Muscle of leg (tissue), 11 donors: ENCODE data around the gene NUP205. TPM values are rescaled to one million over a fixed set of nuclear protein-coding genes. Genes with fewer than 3 reads are reported as not detected.
"Not testable (repeated sequence)": the region's sequence is repeated elsewhere in the genome, so short reads cannot be mapped to it uniquely, and the experiment has no call there.

Source experiments
- DNase-seq: peaks from one replicate; pipeline ENCODE4 v3.0.0; 2013
- H3K27ac ChIP-seq: one replicate; pipeline ENCODE4 v1.5.1; 2013; ENCODE audit warnings: mild to moderate bottlenecking, low read length, control low read depth
- H3K27me3 ChIP-seq: one replicate; pipeline ENCODE4 v1.6.1; 2013; ENCODE audit warnings: low read length; ENCODE audit not compliant: control insufficient read depth, insufficient read depth
- H3K36me3 ChIP-seq: one replicate; pipeline ENCODE4 v1.6.1; 2013; ENCODE audit warnings: low read length; ENCODE audit not compliant: control insufficient read depth, insufficient read depth
- H3K4me1 ChIP-seq: one replicate; pipeline ENCODE4 v1.6.1; 2013; ENCODE audit warnings: low read length; ENCODE audit not compliant: control insufficient read depth, insufficient read depth
- H3K4me3 ChIP-seq: one replicate; pipeline ENCODE4 v1.5.1; 2013; ENCODE audit warnings: low read length, control low read depth
- H3K9me3 ChIP-seq: replicated peaks from 2 replicates; pipeline ENCODE4 v1.6.1; 2013; ENCODE audit warnings: low read depth, low read length; ENCODE audit not compliant: control insufficient read depth
- WGBS: methylation state at CpG from one replicate; pipeline ENCODE4 v1.1.5; 2013; ENCODE audit warnings: missing lambda C conversion rate; ENCODE audit not compliant: insufficient coverage; 5-methylcytosine and 5-hydroxymethylcytosine counted together
- polyA plus RNA-seq, 8 donors: library from polyadenylated mRNA; unstranded; fragments of 120-200 nt; gene quantifications; one replicate each; pipeline versions ENCODE4 v1.2.1 to v1.2.3, GENCODE V29; 2013; ENCODE audit warnings: inconsistent platforms in 1 of 8, low replicate concordance in 1 of 8; ENCODE audit not compliant: insufficient read length in 8 of 8, insufficient read depth in 1 of 8
- total RNA-seq: library from RNA; stranded (reverse); fragments of 120-200 nt; gene quantifications from one replicate; pipeline ENCODE4 v1.2.4, GENCODE V29; 2013

The NUP205 gene
- total and polyA plus RNA-seq, 9 donors, result 29.6 to 40.5 (median 33.7) TPM

DNA sequence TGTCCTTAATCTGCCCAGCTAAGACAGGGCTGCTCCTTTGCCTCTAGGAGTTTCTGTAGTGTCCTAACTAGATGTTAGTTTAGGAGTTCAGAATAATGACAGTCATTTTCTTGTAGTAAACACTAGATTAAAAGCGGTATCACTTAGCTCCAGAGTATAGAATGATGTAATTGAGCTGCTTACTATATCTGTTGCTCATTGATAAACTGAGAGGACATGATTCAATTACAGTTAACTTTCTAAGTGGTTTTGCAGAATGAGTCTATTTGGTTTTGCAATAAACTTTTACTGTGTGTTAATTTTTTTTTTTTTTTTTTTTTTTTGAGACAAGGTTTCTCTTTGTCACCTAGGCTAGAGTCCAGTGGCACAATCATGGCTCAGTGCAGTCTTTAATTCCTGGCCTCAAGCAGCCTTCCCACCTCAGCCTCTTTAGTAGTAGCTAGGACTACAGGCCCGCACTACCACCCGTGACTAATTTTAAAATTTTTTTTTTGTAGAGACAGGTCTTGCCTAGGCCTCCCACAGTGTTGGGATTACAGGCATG is 106.4 kb downstream of the NUP205 start:
- H3K4me1 ChIP-seq, result peaks cover 16% of the 10 kb centered on the region
- no peak overlapping the region for H3K4me3 ChIP-seq
- no peak for DNase-seq
- H3K27ac ChIP-seq, result no peak overlapping the region
- no peaks in the 10 kb centered on the region for H3K27me3 ChIP-seq
- 80% methylated on average over 1 of the region's 3 CpGs for WGBS
- no peaks in the 10 kb centered on the region for H3K9me3 ChIP-seq
- H3K36me3 ChIP-seq, result peaks cover 8% of the 10 kb centered on the region

DNA sequence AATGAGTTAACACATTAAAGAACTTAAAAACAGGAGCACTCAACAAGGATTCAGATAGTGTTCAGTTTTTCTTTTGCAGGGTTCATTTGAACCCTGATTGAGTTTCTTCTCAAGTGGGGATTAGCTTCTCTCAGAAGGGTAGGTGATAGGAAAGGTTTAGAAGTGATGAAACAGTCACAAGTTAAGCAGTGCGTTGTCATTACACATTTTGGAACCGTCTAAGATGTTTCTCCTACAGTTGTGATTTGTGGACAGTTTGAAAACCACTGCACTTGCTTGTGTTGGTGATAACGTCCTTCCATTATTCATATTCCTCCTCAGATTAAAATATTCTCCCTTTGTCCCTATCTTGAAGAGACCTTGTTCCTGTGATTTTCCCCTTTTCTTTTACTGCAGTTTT is 107.3 kb downstream of the NUP205 start:
- Histone ChIP-seq H3K36me3 (peaks cover 8% of the 10 kb centered on the region), H3K27me3 (no peaks in the 10 kb centered on the region), H3K9me3 (no peaks in the 10 kb centered on the region), H3K27ac (no peak overlapping the region), H3K4me1 (peaks cover 16% of the 10 kb centered on the region), H3K4me3 (no peak overlapping the region)
- WGBS, result no CpG with 5 or more reads among the region's 3 CpGs
- no peak for DNase-seq

DNA sequence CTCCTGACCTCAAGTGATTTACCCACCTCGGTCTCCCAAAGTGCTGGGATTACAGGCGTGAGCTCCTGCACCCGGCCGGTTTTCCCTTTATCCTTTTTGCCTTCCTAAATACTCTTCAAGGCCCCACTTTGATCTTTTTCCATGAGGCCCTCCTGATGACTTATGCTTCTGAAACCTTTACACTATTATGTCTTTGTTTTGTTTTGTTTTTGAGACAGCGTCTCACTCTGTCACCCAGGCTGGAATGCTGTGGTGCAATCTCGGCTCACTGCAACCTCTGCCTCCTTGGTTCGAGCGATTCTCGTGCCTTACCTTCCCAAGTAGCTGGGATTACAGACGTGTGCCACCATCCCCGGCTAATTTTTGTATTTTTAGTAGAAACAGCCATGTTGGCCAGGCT is 108.4 kb downstream of the NUP205 start:
- Histone ChIP-seq H3K4me3 (no peak overlapping the region), H3K27me3 (no peaks in the 10 kb centered on the region), H3K36me3 (peaks cover 8% of the 10 kb centered on the region), H3K27ac (no peak overlapping the region), H3K9me3 (no peaks in the 10 kb centered on the region), H3K4me1 (peaks cover 16% of the 10 kb centered on the region)
- WGBS, result 92% methylated on average over 11 of the region's 11 CpGs
- no peak for DNase-seq

DNA sequence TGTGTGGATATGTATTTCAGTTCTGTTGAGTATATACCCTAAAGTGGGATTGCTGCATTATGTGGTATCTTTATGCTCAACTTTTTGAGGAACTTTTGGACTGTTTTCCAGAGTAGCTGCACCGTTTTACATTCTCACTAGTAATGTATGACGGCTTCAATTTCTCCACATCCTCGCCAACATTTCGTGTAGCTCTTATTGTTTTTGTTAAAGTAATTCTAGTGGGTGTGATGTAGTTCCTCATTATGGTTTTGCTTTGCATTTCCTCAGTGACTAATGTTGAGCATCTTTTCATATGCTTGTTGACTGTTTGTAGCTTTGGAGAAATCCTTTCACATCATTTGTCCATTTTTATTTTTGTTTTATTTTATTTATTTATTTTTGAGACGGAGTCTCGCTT is 109.1 kb downstream of the NUP205 start:
- DNase-seq, result no peak
- peaks cover 8% of the 10 kb centered on the region for H3K36me3 ChIP-seq
- H3K4me3 ChIP-seq, result no peak overlapping the region
- no peak overlapping the region for H3K27ac ChIP-seq
- no peaks in the 10 kb centered on the region for H3K27me3 ChIP-seq
- no CpG with 5 or more reads among the region's 6 CpGs for WGBS
- H3K9me3 ChIP-seq, result no peaks in the 10 kb centered on the region
- H3K4me1 ChIP-seq, result peaks cover 12% of the 10 kb centered on the region

DNA sequence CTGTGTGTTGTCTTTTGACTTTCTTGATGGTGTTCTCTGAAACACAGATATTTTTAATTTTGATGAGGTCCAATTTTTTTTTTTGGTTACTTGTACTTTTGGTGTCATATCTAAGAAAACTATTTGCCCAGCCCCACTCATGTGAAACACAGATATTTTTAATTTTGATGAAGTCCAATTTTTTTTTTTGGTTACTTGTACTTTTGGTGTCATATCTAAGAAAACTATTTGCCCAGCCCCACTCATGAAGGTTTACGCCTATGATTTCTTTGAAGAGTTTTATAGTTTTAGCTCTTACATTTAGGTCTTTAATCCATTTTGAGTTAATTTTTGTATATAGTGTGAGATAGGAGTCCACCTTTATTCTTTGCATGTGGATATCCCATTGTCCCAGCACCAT is 109.9 kb downstream of the NUP205 start:
- H3K36me3 ChIP-seq, H3K27ac ChIP-seq, H3K4me3 ChIP-seq, DNase-seq, H3K9me3 ChIP-seq, H3K27me3 ChIP-seq, H3K4me1 ChIP-seq: not testable (repeated sequence)
- no CpG with 5 or more reads among the region's 1 CpG for WGBS

DNA sequence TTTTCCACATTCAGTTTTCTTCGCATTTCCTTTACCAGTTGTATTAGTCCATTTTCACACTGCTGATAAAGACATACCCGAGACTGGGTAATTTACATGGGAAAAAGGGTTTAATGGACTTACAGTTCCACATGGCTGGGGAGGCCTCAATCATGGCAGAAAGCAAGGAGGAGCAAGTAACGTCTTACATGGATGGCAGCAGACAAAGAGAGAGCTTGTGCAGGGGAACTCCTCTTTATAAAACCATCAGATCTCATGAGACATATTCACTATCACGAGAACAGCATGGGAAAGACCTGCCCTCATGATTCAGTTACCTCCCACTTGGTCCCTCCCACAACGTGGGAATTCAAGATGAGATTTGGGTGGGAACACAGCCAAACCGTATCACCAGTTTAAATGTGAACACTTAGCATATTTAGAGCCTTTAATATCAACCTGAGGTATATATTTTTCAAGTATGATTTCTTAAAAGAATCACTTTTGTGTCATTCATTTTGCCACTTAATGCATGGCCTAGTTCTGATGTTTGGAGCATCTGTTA is 111.2 kb downstream of the NUP205 start:
- no CpG with 5 or more reads among the region's 6 CpGs for WGBS
- DNase-seq, H3K36me3 ChIP-seq, H3K4me1 ChIP-seq, H3K27me3 ChIP-seq, H3K27ac ChIP-seq, H3K4me3 ChIP-seq, H3K9me3 ChIP-seq: not testable (repeated sequence)

DNA sequence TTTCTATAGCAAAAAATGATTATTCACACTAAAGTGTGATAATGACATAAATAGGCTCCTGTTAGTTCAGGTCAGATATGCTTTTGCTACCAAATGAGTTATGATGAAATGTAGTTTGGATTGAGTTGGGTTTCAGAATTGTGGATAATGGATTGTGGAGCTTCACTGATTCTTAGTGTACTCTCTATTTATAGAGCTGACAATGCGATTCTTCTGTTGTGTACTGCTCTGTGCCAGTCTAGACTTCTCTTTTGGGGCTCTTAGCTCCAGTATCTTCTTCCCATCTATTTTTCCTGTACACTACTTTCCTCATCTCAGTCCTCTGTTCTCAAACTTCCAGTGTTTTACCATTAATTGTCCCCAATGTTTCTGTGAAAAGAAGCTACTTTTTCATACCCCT is 112.1 kb downstream of the NUP205 start:
- Histone ChIP-seq H3K4me3 (no peak overlapping the region), H3K9me3 (no peaks in the 10 kb centered on the region), H3K36me3 (peaks cover 11% of the 10 kb centered on the region), H3K27me3 (no peaks in the 10 kb centered on the region), H3K27ac (no peak overlapping the region), H3K4me1 (no peaks in the 10 kb centered on the region)
- no CpG with 5 or more reads among the region's 1 CpG for WGBS
- DNase-seq, result no peak

DNA sequence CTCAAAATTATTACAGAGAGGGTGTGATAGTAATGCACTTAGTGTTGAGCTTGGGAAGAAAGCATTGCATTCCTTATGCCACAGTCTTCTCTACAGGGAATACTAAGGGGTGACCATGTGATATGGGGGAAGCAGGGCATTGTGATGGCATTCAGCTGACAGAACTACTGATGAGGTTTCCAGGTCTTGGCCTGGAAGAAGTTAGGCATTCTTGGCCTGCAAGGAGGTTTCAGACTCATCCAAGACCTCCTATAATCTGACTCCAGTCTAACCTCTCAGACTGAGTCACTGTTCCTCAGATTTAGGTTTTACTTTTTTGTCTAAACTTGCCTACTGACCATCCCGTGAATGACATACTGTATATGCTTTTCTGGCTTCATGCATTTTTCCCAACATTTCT is 112.5 kb downstream of the NUP205 start:
- no CpG with 5 or more reads among the region's 1 CpG for WGBS
- no peak overlapping the region for H3K27ac ChIP-seq
- H3K9me3 ChIP-seq, result no peaks in the 10 kb centered on the region
- H3K27me3 ChIP-seq, result no peaks in the 10 kb centered on the region
- no peaks in the 10 kb centered on the region for H3K4me1 ChIP-seq
- peak; percentile 24 for DNase-seq
- no peak overlapping the region for H3K4me3 ChIP-seq
- peaks cover 11% of the 10 kb centered on the region for H3K36me3 ChIP-seq

DNA sequence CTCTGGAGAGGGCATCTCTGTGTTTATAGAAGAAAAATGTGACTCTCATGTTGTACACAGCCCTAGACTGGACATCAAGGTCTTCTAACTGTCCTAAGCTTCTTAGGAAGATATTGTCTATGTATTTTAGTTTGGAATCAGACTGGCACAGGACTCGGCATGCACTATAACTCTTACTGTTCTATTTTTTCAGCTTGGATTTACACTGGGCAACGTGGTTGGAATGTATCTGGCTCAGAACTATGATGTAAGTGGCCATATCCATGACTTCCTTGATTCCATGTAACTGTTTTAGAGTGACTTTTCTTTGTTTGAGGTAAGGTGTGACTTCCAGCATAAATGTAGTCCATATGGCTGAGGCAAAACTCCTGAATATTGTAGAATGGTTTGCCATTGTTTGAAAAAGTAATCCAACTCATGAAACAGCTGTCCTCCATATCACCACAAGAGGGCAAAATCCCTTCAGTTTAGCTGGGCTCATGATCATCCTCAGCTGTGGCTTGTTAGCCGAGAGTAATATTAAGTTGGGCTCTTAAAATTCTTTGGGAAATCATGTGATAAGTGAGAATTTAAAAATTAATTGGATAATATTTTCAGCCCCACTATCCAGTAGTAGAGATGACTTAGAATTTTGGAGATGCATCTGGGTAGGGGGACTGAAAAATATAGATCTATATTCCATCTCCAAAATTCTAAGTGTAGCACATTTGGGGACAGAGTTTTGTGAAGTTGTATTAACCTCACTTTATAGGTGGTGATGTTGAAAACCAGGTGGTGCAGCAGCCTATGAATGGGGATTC is 115.0 kb downstream of the NUP205 start:
- Histone ChIP-seq H3K27ac (no peak overlapping the region), H3K4me1 (no peaks in the 10 kb centered on the region), H3K9me3 (no peaks in the 10 kb centered on the region), H3K4me3 (no peak overlapping the region), H3K36me3 (peaks cover 15% of the 10 kb centered on the region), H3K27me3 (no peaks in the 10 kb centered on the region)
- WGBS, result no CpG with 5 or more reads among the region's 3 CpGs
- DNase-seq, result peak; percentile 67

DNA sequence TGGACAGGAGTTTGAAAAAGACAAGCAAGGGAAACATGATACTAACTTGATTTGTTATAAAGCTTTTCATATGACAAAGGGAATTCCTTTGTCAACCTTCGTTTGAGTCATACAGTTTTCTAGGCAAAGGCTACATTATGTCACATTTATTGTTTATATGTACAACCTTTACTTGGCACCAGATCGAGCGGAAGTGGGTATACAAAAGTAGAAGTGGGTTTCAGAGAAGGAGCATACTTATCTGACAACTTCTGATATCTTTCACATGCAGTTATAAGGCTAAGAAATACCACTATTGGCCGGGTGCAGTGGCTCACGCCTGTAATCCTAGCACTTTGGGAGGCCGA is 115.6 kb downstream of the NUP205 start:
- no peak for DNase-seq
- no peak overlapping the region for H3K27ac ChIP-seq
- no peaks in the 10 kb centered on the region for H3K4me1 ChIP-seq
- WGBS, result 75% methylated on average over 2 of the region's 6 CpGs
- H3K4me3 ChIP-seq, result no peak overlapping the region
- no peaks in the 10 kb centered on the region for H3K27me3 ChIP-seq
- peaks cover 18% of the 10 kb centered on the region for H3K36me3 ChIP-seq
- H3K9me3 ChIP-seq, result no peaks in the 10 kb centered on the region
